NOMO-1 treated with dmso at 0.1 percent for 144 hours (cell line): ENCODE results near the gene VDAC1.
"Not testable (repeated sequence)": the region's sequence is repeated elsewhere in the genome, so short reads cannot be mapped to it uniquely, and the experiment has no call there.

Experiments
- DNase-seq: peaks from one replicate; lab custom pipeline; 2025; ENCODE audit not compliant: unreplicated experiment; lab: John Stamatoyannopoulos, UW

The VDAC1 gene

DNA sequence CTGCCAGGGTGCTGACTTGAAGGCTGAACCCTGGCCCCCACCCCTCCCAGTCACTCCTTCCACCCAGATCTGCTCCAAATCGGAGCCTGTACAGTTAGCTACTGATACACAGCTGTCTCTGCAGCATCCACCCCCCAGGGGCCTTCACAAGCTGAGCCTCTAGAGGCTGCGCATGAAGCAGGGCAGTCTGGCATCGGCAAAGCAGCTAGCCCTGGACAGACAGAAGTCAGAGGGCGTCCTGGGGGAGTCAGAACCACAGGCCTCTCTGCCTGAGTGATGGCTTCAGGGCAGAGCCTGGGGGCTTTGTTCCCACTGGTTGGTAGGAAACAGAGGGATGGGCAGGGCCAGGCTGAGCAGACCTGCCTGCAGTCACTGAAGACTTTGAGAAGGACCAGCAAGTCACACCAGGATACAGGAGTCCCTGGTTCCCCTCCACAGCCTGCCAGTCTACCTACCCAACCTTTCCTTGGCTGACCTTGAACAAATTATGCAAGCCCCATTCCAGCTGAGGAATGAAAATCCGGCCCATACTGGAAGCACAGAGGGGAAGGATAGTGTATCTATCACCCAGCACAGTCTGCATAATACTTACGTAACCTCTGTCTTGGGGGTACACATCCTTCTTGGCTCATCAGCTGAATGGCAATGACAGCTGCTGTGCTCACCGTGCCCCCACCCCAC is 8.8 kb downstream of the VDAC1 start:
- DNase-seq, result no peak

DNA sequence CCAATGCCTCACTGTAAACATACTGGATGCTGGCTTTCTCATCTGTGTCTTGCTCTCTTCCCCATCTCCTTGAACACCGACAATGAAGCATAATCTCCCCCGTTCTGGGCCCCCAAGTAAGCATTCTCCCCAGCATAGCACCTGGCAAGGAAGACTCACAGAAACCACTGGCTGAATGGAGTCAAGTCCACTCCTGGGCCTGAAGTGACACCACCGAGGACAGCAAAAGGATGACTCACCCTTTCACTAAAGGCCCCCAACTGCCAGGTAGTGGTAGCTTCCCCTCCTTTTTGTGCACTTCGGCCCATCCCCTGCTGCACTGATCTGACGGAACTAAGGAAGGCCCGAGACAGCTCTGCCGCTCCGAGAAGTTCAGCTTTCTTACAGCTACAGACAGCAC is 9.4 kb downstream of the VDAC1 start:
- DNase-seq, result no peak

DNA sequence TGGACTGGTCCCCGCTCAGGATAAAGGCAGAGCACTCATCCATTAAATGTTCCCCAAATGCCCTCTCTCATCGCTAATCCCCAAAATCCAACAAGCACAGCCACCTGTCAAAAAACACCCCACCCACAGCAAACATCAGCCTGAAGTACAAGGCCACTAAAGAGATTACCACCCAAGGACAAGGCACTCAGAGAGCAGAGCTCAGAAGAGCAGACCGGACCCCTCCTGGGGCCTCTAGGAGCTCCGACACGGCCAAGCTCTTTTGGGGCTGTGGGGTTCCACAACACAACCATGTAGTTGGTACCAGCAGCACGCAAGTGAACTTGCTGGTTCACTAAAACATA is 9.8 kb downstream of the VDAC1 start:
- no peak for DNase-seq

DNA sequence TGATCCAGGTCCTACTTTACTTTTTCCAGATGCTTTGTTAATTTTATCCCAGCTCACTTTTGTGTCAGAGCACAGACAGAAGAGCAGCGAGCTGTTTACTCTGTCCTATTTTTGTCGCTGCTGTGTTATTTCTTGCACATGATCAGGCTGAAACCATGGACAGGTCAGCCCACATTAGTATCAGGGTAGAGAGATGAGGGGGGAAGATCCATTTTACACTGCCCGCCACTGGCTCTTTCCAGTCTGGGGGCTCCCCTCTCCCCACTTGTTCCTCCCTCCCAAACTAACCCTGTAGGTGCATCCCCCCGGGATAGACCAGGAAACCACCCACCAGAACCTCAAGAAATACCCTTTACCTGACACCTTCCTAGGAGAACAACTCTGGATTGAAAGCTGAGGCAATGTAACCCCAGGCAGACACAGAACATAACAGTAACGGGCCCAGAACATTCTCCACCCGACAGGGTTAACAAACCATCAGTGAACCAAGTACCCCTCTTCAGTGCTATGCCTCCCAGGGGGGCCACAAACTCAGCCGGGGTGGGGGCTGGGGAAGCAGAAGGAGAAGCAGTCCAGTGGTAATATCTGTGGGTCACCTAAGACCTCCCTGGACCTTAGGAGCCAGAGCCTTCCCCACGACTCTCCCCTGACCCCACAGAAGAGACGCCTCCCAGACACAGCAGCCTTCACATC is 10.3 kb downstream of the VDAC1 start:
- no peak for DNase-seq

DNA sequence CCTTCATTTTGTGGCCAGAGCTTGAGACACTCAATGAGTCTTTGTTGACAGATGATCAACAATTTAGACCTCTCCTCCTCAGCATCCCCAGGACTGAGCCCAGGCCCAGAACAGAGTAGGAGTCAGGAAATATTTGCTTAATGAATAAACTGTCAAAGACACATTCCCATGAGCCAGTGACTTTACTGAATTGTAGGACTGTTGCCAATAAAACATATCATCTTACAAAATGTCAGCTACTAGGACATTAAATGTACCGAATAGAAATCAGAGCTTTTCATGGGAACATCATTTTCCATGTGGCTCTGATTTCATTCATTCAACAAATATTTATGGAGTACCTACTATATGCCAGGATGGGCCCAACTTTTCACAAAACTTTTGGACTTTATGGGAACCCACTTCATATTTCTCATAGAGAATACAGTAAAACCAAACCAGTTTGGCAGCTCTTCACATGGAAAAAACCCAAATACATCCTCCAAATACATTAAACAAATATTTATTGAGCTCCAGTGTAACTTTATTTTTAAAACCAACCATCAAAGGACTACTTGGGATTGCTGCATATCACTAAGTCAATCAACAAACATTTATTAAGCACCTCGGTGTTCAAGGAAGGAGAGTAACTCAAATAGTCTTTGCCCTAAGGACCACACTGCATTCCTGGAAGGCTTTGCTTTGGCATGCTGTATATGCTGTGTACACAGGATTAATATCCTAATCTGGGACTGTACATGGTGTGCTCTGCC is 11.4 kb downstream of the VDAC1 start:
- no peak for DNase-seq

DNA sequence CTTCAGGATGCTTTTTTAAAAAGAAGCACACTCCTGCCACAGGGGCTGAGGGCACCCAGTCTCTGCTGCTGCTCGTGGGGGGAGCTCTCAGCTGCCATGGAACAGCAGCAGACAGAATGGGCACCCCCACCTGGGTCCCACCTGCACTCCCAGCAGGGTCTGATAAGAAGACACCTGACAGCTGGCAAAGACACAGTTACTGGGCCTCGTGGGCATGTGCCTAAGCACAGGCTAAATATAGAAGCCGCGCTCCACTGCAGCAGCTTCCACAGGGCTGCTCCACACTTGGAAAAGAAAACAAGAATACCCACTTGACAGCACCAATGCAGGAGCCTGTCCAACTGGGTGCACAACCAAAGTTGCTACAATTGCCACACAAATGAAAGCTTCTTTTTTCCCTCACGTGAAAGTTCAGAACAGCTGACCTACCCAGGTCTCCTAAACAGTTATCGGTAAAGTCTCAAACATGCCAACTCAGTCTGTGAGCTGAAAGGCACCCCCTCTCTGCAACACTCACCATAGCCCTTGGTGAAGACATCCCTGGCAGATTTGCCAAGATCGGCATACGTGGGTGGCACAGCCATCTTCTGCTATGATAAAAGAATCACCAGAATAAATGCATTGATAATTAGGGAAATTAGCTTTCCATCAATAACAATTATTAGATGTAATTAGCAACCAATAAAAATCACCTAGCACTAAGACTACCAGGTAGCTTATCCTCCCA is 12.2 kb downstream of the VDAC1 start:
- no peak for DNase-seq

DNA sequence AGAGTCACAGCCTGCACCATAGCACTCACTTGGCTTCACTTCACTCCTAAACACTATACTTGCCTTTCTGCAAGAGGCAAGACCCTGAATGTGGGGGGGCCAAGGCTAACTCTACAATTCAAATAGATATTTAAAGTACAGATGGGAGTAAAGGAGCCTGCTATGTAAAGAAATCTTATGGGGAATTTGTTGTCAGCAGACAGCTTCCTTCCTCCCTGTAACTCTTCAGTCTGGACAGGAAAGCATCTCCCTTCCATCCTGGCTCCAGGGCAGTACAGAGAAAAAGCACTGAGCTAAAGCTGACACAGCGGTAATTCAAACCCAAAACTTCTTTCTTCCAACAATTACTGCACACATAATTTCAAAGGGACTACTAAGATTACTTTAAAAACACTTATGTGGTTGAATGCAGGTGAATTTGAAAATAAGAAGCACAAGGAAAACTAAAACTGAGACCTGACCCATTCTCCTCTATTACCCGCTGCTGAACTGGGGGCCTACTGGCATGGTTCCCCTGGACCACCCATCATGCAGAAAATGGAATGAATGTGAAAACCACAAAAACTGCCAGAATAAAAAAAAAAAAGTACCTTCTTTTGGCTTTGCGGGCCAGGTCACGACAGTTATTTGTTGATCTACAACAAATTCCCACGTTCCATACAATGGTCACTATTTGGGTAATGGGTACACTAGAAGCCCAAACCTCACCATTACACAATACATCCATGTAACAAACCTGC is 13.4 kb downstream of the VDAC1 start:
- DNase-seq, result no peak

DNA sequence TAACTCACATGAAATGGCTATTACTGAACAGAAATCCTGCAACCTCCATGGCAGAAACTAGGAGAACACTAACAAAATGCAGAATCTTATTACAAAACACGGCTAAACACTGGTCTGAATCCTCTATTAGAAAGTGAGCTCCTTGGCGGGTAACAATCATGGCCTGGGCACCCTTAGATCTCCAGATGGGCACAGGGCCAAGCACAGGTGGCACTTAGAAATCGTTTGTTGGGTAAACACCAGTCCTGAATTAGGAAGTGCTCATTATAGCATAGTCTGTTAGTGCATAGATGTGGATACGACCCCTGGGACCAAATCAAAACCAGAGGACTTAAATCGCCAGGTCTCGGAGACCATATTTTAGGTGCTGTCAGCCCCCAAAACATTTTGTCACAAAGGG is 14.4 kb downstream of the VDAC1 start:
- DNase-seq, result no peak

DNA sequence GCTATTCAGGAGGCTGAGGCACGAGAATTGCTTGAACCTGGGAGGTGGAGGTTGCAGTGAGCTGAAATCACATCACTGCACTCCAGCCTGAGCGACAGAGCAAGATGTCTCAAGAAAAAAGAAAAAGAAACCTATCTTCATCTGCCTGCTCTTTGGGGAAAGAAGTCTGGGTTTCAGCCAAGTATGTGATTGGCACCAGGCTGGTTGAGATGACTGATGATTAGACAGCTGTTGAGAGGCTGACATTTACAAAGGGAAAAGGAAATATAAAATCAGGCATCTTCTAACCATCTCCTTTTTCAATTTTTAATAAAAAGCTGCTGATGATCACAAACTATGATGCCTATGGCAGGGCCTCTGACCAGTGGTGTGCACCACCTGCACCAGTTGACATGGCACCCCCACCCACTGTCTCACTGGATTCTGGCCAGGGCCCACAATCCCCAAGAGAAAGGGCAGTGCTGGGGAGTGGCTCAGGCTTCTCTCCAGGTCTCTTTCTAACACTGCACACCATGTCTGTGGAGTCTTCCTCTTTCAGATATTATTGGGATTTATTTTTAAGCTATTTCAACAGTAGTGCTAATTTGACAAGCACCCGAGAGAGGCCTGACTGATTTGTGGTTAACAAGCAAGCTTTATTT is 19.1 kb downstream of the VDAC1 start:
- no peak for DNase-seq

DNA sequence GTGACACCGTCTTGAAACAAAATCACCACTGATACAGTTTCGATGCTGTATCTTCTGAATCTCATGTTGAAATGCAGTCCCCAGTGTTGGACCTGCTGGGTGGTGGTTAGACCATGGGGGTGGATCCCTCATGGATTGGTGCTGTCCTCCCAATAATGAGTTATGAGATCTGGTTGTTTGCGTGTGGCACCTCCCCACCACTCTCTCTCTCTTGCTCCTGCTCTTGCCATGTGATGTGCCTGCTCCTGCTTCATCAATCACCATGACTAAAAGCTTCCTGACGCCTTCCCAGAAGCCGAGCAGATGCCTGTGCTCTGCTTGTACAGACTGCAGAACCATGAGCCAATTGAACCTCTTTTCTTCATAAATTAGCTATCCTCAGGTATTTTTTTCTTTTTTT is 21.1 kb downstream of the VDAC1 start:
- no peak for DNase-seq

DNA sequence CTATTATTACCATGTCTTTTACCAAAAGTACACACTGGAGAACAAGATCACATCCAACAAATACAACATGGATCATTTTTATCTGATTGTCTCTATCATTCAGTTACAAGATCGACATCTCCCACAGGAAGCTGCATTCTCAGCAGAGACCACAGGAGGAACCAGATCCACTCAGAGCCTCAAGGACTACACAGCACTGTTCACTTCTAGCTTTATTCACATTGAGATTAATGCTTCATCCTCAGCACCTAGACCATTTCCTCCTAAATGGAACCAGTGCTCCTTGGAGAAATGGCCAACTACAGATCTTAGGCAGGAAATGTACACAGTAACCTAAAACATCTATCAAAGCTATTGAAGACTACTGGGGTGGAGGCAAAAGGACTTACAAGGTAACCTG is 23.1 kb downstream of the VDAC1 start:
- no peak for DNase-seq

DNA sequence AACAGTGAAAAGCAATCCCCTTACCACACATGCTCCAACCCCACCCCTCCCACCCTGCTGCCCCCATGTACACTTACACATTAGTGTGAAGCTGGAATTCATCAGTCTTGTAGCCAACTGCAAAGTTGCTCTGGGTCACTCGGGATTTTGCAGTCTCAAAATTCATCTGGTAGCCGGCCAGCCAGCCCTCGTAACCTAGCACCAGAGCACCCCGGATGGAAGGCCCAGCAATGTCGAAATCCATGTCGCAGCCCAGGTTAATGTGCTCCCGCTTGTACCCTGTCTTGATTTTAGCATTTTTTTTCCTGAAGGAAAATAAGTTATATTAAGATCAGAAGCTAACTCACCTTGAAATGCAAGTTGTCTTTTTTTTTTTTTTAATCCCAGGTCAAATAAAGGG is 24.1 kb downstream of the VDAC1 start:
- DNase-seq, result no peak

DNA sequence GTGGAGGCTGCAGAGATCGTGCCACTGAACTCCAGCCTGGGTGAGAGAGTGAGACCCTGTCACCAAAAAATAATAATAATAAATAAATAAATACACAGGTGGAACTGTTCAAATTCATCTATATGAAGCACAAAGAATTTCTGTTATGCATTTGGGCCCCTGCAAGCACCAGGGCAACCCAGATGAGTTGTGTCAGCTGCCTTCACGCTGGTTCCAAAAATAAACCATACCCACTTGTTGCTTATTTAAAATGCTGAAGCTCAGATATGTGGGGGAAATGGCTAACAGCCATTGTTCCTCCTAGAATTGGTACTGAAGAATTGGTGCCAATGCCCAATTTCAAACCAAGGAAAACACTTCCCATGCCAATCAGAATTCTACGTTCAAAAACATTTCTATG is 25.8 kb downstream of the VDAC1 start:
- DNase-seq, result no peak

DNA sequence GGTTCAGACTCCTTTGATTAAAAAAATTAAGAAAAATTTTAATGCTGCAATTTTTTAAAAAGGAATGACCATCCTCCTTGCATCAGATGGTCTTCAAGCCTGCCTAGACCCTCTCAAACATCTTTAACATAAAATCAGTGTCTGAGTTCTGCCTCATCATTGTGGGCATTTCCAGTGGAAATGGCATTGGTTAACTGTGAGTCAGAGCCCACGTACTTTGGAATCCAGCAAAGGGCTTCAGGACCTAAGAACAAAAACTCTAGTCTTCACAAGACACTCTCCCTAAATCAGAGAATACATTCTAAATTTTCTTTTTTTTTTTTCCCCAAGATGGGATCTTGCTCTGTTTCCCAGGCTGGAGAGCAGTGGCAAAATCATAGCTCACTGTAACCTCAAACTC is 26.9 kb downstream of the VDAC1 start:
- no peak for DNase-seq

DNA sequence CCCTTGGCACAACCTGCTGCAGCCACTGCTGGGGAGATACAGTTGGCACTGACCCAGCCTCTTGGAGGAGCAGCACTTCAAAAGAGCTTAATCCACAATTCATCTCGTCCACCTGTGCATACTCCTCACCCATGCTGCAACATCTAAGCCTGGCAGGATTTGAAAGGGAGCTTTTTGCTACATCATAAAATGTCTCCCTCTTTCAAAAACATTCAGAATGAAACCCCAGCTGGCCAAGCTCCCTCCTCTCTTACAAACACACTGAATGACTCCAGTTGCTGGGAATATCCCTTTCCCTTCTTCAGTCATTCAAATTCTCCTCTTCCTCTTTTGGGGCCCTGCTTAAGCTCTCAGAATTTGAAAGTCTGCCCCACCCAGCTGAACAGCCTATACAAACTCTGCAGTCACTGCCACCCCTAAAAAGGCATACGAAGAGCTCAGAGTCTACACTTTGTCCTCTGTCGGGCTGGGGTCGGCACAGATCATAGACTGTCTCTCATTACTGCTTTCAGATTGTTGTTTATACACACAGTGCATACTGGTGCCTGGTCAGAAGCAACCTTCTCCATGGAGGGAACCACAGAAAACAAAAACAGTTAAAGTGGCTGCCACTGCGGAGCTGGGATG is 27.5 kb downstream of the VDAC1 start:
- no peak for DNase-seq

DNA sequence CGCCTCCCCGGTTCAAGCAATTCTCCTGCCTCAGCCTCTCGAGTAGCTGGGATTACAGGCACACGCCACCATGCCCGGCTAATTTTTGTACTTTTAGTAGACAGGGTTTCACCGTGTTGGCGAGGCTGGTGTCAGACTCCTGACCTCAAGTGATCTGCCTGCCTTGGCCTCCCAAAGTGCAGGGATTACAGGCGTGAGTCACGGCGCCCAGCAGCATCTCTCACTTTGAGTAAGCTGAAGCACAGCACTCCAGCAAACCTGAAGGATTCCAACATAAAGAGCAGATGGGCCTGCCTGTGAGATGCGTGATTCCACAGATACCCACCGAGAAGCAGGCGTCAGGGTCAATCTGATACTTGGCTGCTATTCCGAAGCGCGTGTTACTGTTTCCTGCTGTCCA is 29.2 kb downstream of the VDAC1 start:
- not testable (repeated sequence) for DNase-seq

DNA sequence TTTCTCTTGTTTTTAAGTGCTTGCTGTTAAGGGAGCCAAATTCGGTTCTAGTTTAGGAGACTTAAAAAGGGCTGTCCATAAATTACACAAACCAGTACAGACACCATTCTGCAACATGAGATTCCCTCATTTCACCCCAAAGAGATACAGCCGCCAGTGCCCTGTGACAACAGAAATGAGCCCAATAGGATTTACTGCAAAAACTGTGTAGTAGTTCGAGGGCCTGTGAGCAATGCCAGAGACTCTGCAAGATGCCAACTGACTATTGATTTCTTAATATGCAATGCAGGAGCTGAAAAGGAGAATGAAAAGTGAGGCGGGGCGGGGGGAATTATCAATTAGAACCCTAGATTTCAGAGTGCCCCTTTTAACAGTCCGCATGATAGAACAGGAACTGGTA is 30.6 kb downstream of the VDAC1 start:
- no peak for DNase-seq

DNA sequence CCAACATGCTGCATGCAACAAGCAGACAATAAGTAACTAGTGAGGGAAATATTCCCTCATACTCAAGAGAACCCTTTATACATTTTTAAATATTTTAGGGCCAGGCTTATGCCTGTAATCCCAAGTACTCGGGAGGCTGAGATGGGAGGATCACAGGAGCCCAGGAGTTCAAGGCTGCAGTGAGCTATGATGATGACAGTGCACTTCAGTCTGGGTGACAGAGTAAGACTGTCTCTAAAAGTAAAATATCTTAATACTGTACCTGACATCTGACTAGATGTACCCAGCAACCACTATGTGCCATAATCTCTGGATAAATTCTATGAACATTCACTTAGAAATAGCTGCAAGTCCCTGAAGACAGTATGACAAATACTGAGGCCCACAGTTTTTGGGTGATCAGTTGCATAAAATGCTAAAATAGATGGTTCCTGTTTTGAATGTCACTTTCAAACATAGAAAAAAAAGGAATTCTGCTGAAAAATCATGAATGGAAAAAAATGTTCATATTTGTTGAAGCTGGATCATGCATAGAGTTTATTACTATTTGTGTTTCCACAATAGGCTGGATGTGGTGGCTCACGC is 34.4 kb downstream of the VDAC1 start:
- no peak for DNase-seq

DNA sequence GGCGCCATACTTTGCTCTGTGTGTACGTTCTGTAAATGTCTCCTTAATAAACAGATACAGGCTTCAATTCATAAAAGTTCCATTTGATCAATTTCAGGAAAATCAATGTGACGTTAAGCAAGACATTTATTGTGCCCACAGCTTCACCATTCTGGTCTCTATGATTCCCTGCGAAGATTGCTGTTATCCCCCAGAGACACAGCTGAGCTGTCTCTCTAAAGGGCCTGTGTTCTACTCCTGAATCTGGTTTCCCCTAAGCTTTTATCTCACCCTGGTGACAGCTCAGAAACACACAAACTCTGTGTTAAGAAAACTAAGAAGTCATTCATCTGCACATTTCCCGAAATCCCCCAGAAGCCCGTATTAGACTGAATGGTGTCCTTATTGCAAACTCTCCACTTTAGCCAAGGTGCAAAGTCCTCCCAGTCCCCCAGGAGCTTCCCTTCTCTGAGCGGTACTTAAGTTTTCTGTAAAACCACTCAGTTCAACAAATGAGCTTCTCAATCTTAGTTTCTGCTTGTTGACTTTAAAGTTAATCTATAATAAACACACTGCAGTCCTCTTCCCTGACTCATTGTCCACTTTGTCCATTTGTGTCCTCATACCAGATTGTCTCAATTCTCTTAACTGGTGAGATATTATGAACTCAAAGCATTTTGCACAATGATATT is 35.0 kb downstream of the VDAC1 start:
- no peak for DNase-seq
